GM12801 (cell line): ENCODE measurements around the gene OLFM1.

Experiments used
- TF ChIP-seq, protein P1 (sequence below): IDR thresholded peaks from one replicate; pipeline ENCODE4 v1.5.1; 2011; ENCODE audit warnings: control low read depth; ENCODE audit not compliant: insufficient read length; ENCODE audit errors: extremely low read depth

OLFM1 gene

DNA sequence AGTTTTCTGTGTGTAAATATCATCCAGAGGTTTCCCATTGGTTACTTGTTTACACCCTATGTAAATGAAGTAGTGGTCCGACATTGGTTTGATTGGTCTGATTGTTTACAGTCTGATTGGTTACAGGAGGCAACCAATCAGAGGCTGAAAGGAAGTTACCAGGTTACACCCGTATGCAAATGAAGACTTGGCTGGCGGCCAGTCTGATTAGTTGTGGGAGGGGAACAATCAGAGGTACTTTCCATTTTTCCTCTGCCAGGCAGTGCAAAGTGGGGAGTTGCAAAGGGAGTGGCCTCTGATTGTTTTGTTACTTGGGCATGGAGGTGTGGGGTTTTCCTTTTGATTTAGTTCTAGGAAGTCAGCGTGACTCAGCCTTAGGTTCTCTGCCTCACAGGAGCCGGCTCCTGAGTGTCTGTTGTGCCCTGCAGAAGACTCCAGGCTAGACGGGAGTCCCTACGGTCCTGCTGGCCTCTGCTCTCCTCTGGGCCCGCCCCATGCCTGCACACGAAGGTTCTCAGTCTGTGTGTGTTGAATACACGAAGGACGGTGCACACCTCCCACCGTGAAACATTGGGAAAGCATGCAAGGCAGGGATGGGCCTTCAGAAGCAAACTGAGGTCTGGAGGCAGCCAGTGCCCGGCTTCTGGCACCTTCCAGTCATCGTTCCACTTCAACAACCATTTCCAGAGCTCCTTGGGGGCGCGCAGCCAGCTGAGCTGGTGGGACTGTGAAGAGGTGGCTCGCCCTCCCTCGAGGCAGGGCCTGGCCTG lies 42.9 kb downstream of the OLFM1 start:
- TF ChIP-seq, protein P1, sequence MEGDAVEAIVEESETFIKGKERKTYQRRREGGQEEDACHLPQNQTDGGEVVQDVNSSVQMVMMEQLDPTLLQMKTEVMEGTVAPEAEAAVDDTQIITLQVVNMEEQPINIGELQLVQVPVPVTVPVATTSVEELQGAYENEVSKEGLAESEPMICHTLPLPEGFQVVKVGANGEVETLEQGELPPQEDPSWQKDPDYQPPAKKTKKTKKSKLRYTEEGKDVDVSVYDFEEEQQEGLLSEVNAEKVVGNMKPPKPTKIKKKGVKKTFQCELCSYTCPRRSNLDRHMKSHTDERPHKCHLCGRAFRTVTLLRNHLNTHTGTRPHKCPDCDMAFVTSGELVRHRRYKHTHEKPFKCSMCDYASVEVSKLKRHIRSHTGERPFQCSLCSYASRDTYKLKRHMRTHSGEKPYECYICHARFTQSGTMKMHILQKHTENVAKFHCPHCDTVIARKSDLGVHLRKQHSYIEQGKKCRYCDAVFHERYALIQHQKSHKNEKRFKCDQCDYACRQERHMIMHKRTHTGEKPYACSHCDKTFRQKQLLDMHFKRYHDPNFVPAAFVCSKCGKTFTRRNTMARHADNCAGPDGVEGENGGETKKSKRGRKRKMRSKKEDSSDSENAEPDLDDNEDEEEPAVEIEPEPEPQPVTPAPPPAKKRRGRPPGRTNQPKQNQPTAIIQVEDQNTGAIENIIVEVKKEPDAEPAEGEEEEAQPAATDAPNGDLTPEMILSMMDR = no peak

DNA sequence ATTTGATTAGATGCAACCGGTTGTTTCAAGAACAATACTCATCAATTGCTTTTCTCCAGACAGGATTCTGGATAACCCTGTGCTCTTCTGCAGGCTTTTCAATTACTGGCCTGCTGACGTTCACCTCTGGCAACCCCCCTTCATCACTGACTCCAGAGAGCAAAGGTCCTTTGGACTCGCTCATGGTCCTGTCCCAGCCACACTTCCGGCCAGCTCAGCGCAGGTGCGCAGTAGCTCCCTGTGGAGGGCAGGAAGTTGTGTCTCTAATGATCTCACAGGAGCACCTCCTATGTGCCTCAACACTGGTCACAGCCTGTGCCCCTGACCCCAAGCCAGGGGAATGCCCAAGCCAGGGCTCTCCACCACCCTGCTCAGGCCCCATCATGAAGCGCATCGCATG lies 44.0 kb downstream of the OLFM1 start:
- TF ChIP-seq, protein P1 = no peak

DNA sequence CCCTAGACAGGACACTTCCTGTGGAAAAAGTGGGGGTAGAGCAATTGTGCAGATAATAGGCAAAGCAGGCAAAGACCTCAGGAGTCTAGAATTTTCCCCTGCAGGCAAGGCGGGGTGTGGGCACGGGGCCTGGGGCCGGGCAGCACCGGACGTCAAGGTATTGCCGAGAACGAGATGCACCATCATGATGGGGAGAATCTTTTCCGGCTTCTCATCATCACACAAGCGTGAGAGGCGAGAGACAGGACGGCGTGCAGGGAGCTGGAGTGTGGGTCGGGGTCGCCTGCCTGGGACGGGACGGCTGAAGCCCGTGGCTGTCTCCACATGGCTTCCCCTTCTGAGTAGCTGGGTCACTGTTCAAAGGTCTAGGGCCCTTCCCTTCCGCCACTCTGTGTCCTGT lies 44.5 kb downstream of the OLFM1 start:
- TF ChIP-seq, protein P1 = no peak

DNA sequence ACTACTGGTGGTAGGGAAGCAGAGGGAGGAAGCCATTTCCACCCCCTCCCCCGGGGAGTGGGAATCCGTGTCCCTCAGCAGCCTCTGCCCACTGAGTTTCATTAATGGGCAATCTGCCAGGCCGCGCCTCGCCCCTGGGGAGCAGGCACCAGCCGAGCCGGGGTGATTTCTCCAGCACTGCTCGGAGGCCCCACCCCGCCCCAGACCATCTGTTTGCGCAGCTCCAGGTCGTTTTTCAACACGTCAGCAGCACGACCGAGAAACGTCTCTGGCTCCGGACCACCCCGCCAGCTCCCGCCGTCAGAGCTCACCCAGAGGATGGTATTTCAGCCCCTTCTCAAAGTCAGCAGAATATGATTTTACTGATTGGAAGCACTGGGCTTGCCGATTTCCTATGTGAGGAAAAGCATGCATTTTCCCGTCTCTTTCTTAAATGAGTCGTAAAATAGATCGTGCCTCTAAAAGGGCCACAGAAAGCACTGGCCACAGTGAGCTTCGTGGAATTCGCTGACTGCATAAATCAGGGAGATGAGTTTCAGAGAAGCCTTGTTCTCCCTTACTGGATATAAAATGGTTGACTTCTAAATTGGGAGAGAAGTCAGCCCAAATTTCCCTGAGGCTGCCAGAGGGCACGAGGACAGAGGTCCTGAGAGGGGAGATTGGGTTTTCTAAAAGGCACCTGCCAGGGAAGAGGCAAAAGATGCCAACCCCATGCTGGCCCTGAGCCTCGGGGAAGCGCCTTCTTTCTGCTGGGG lies 47.0 kb downstream of the OLFM1 start:
- TF ChIP-seq, protein P1 = no peak

DNA sequence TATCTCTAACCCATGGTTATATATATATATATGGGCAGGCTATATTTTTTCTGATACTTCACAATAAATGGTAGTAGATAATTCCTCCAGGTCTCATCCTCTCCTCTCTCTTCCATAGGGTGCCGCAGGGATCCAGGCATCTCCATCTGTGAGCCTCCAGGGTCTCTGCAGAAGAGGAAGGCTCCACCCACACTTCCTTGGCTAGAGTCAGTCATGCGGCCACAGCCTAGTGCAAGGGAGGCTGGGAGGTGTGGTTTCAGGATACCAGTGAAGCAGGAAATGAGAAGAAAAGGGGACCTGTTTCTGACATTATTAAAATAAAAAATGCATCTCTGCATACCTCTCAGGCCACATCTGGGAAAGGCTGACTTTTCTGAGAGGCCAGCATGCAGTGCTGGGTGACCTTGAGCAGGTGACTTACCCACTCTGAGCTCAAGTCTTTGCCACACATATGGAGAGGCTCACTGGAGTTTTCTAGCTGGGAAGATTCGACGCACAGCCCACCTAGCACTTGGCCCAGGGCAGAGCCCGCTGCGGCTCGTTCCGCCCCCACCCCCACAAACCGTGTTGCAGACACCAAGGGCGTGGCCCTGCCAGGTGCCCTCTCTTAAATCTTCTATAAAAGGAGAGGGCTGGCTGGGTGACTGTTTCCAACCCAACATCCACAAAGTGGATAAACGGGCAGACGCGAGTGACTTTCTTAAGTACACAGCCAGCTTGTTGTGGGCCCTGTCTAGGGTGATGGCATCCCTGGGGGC lies 47.9 kb downstream of the OLFM1 start:
- TF ChIP-seq, protein P1 = no peak

DNA sequence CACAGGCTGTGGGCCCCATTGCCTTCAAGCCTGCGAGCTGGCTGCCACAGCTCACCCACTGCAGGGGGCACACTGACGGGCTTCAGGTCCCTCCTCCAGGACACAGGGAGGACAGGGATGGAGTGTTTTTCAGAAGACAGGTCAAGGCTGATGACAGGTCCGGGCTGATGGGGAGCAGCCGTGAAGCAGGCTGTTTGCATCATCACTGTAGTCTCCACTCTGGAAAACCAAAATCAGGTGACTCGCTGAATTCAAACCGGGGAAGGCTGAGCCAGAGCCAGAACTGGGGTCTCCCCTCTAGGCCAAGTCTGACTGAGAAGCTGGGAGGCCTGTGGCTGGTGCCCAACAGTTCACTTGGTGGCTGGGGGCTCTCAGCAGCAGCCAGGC lies 48.5 kb downstream of the OLFM1 start:
- TF ChIP-seq, protein P1 = no peak

DNA sequence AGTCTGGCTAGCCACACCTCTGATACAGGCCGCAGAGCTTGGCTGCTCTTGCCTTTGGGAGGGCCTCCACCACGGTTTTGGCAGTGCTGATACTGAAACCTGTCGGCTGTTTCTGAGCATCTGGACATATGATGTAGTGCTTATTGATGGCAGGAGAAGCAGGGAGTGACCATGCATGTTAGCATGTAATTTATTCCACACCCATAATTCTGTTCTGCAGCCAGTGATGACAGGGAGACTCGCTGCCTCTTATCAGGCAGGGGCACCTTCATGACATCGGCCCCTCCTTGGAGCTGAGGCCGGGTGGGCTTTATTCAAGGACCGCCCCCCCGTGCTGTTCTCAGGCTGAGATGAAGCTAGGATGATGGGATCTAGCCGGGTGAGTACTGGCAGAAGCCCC lies 49.0 kb downstream of the OLFM1 start:
- TF ChIP-seq, protein P1 = no peak
